ENCODE measurements around the gene TUBGCP6.

Gene TUBGCP6

GRCh38 chr22:50249341-50250248 lies 4.8 kb upstream of the TUBGCP6 start:
- Mint-ChIP-seq H3K27ac (no peak overlapping the region), H3K9me3 (no peaks in the 10 kb centered on the region), H3K4me3 (peak overlapping the region; percentile 77), H3K27me3 (ENCODE audit: low read depth, poor library complexity) (no peaks in the 10 kb centered on the region), H3K4me1 (peaks cover 26% of the 10 kb centered on the region), H3K36me3 (ENCODE audit: low read depth) (no peaks in the 10 kb centered on the region)
- no peak for DNase-seq
- TF ChIP-seq, protein P1, sequence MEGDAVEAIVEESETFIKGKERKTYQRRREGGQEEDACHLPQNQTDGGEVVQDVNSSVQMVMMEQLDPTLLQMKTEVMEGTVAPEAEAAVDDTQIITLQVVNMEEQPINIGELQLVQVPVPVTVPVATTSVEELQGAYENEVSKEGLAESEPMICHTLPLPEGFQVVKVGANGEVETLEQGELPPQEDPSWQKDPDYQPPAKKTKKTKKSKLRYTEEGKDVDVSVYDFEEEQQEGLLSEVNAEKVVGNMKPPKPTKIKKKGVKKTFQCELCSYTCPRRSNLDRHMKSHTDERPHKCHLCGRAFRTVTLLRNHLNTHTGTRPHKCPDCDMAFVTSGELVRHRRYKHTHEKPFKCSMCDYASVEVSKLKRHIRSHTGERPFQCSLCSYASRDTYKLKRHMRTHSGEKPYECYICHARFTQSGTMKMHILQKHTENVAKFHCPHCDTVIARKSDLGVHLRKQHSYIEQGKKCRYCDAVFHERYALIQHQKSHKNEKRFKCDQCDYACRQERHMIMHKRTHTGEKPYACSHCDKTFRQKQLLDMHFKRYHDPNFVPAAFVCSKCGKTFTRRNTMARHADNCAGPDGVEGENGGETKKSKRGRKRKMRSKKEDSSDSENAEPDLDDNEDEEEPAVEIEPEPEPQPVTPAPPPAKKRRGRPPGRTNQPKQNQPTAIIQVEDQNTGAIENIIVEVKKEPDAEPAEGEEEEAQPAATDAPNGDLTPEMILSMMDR (IDR thresholded peaks at IDR 0.05): no peak

DNA sequence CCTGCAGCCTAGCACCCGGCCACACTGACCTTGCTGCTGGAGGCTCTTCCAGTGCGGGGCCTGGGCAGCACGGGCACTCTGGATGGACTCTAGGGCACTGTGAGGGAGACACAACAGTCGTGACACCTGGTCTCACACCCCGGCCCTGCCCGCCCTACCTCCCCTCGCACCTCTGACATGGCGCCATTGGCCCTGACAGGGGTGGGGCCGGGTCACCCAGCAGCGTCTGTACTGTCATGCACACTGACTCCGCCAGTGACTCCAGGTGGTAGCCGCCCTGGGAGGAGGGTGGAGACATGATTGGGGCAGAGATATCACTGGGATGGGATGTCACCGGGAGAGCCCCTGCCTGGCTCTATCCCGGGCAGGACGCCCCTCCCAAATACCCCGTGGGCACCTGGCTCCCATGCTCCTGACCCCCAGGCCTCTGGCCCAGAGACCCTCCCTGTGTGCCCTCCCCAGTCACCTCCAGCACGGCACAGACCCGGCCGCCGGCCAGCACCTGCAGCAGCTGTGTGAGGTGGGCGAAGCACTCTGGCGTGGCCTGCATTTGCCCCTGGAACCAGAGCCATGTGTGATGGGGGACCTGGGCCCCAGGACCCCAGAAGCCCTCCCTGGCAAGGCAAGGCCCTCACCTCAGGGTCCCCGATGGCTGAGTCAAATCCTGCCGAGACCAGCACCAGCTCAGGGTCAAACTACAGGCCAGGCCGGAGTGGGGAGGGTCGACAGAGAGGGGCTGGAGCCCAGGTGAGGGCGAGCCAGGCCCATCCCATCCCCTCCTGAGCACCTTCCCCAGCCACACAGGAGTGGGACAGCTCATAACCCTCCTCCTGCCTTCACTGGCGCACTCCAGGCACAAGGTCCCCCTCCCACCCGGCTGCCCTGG lies 3.6 kb upstream of the TUBGCP6 start:
- no peaks in the 10 kb centered on the region for H3K36me3 Mint-ChIP-seq (ENCODE audit: low read depth)
- no peak for DNase-seq
- no peaks in the 10 kb centered on the region for H3K9me3 Mint-ChIP-seq
- peaks cover 36% of the 10 kb centered on the region for H3K4me1 Mint-ChIP-seq
- H3K27me3 Mint-ChIP-seq (ENCODE audit: low read depth, poor library complexity): no peaks in the 10 kb centered on the region
- TF ChIP-seq, protein P1 (IDR thresholded peaks at IDR 0.05): no peak
- no peak overlapping the region for H3K4me3 Mint-ChIP-seq
- no peak overlapping the region for H3K27ac Mint-ChIP-seq

- peak overlapping the region; percentile 88 for H3K27ac Mint-ChIP-seq
- H3K4me3 Mint-ChIP-seq: peak overlapping the region; percentile 52
- H3K27me3 Mint-ChIP-seq (ENCODE audit: low read depth, poor library complexity): no peaks in the 10 kb centered on the region
- TF ChIP-seq, protein P1 (IDR thresholded peaks at IDR 0.05): no peak
- no peaks in the 10 kb centered on the region for H3K36me3 Mint-ChIP-seq (ENCODE audit: low read depth)
- no peaks in the 10 kb centered on the region for H3K9me3 Mint-ChIP-seq
- DNase-seq: peak; percentile 67
- peaks cover 42% of the 10 kb centered on the region for H3K4me1 Mint-ChIP-seq
Observed at GRCh38 chr22:50247748-50248147, 2.9 kb upstream of the TUBGCP6 start.

DNA sequence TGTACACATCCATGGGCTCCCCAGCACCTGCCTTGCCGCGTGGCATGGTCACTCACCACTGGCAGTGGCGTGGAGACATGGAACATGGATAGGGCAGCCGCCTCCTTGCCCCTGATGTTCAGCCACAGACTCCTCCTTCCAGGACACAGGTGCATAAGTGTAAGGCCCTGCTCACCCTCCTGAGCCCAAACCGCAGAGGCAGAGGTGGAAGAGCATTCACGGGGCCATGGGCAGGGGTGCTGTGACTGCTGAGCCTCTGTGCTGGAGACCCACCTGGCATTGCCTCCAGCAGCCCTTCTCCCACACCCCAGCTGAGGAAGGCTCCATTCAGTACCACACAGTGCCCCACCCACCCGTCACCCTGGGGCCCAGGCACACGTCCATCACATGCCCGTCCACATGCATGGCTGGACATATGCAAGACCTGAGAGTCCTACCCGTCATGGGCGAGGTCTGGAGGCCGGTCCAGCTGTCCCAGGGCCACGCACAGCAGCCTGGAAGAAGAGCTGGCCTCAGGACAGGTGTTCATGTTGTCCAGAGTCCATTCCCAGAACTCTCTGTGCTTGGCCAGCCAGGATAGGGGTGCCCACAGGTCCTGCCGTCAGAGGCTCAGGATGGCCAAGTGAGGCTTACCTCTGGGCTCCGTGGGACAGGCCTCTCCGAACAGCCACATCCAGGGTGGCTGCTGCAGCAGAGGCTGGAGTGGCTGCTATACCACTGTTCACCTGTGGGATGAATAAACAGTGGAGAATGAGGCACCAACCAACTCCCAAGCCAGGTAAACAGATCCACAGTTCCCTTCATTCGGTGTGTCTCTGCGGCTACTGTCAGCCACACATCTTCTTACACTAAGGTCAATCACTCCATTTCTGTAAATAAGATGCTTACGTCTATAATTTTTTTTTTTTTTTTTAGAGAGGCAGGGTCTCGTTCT lies 1.7 kb upstream of the TUBGCP6 start:
- Mint-ChIP-seq H3K4me3 (peak overlapping the region; percentile 96), H3K27me3 (ENCODE audit: low read depth, poor library complexity) (peaks cover 4% of the 10 kb centered on the region), H3K9me3 (no peaks in the 10 kb centered on the region), H3K36me3 (ENCODE audit: low read depth) (no peaks in the 10 kb centered on the region), H3K27ac (peak overlapping the region; percentile 64), H3K4me1 (peaks cover 55% of the 10 kb centered on the region)
- TF ChIP-seq, protein P1 (IDR thresholded peaks at IDR 0.05): no peak
- no peak for DNase-seq

DNA sequence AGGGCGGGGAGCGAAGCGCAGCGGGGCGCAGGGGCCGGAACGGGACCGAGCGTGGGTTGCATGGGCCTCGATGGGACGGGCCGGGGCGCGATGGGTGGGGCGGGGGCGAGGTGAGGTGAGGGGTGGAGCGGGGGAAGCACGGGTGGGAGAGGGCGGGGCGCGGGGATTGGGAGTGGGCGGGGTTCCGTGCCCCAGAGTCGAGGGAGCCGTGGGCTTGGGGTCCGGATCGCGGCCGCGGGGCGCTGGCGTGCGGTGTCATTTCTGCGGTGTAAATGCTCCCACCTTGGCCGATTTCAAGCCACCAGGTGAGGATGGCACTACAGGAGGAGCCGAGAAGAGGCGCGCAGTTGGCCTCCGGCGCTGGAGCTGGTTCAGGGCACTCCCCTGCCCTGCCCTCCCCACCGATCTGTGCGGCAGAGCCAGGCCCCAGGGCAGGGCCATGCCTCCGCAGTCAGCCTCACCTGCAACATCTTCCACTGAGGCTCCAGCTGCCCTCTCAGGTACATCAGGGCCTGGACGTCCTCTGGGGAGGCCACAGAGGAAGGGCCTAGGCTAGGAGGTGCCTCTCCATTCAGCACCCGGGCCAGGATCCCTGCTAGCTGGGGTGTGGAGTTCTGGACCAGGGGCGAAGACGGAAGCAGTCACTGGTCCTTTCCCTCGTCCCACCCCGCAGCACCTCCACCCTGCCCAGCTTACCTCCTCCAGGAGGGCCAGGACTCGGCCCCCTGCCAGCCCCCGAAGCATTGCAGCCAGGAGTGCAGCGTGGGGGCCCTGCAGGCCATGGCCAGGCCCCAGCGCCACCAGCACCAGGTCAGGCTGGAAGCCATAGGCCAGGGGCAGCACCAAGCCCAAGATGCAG lies 620 bp upstream of the TUBGCP6 start:
- H3K27me3 Mint-ChIP-seq (ENCODE audit: low read depth, poor library complexity): peaks cover 4% of the 10 kb centered on the region
- DNase-seq: no peak
- TF ChIP-seq, protein P1 (IDR thresholded peaks at IDR 0.05): no peak
- H3K4me1 Mint-ChIP-seq: peaks cover 62% of the 10 kb centered on the region
- H3K9me3 Mint-ChIP-seq: no peaks in the 10 kb centered on the region
- peak overlapping the region; percentile 96 for H3K4me3 Mint-ChIP-seq
- no peaks in the 10 kb centered on the region for H3K36me3 Mint-ChIP-seq (ENCODE audit: low read depth)
- H3K27ac Mint-ChIP-seq: peak overlapping the region; percentile 99

Measured in nephron progenitor cell (in vitro differentiated cells).